Stomach smooth muscle (tissue), 2 donors: Measurements from ENCODE around the gene ZNF525.

ENCODE experiments used
- H3K27ac ChIP-seq: one replicate; pipeline ENCODE4 v1.7.0; 2013; ENCODE audit warnings: mild to moderate bottlenecking, low read length, inconsistent platforms
- H3K27me3 ChIP-seq, 2 donors: one replicate each; pipeline ENCODE4 v1.7.0; 2013; ENCODE audit warnings: low read length in 2 of 2; ENCODE audit not compliant: insufficient read depth in 2 of 2, control insufficient read depth in 1 of 2
- H3K36me3 ChIP-seq, 2 donors: one replicate each; pipeline ENCODE4 v1.7.0; 2013; ENCODE audit warnings: low read length in 2 of 2; ENCODE audit not compliant: control insufficient read depth in 2 of 2, insufficient read depth in 2 of 2
- H3K4me1 ChIP-seq: one replicate; pipeline ENCODE4 v1.7.0; 2013; ENCODE audit warnings: low read length; ENCODE audit not compliant: control insufficient read depth, insufficient read depth
- H3K4me3 ChIP-seq, 2 donors: one replicate each; pipeline ENCODE4 v1.7.0; 2013; ENCODE audit warnings: low read length in 2 of 2
- H3K9ac ChIP-seq, 2 donors: one replicate each; pipeline ENCODE4 v1.7.0; 2013; ENCODE audit warnings: low read length in 2 of 2, mild to moderate bottlenecking in 1 of 2
- H3K9me3 ChIP-seq, 2 donors: one replicate each; pipeline ENCODE4 v1.7.0; 2013; ENCODE audit warnings: low read length in 2 of 2; ENCODE audit not compliant: control insufficient read depth in 2 of 2
- donor health status: healthy.
- donor health status: Pancreatic carcinoma.

ZNF525 gene

DNA sequence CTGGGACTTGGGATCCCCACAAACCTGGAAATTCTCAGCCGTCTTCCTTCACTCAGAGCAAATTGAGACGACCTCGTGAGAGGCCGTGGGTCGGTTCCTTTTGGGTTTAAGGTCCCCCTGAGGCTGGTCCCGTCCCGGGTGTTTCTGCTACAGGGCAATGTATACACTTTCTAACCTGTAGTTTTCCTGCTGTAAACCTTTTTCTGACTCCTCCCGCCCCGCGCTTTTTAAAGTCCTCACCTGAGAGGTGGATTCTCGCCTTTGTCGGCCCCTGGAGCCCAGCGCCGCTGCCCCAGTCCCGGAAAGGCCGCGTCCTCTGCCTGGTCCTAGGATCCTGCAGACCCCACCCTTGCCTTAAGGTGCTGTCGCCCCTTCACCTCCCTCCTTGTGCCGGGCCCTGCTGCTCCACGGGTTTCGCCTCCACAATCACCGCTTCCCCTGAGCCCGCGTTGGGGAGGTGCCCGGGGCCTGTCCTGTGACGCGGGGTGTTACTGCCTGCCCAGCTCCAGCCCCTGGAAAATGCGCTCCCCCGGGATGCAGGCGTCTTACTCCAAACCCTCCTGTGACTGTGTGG, 66.7 kb downstream of the ZNF525 start:
- Histone ChIP-seq H3K4me3 (peak overlapping the region; percentile 61 to 86), H3K9me3 (no peaks in the 10 kb centered on the region), H3K27ac (no peak overlapping the region), H3K36me3 (no peaks in the 10 kb centered on the region), H3K27me3 (no peaks in the 10 kb centered on the region), H3K9ac (peak overlapping the region; percentile 74 to 80), H3K4me1 (peaks cover 7% of the 10 kb centered on the region)
